ENCODE results near the gene RSPRY1. TPM values are rescaled to one million over a fixed set of nuclear protein-coding genes. Genes with fewer than 3 reads are reported as not detected.

RSPRY1 gene
- total and polyA plus RNA-seq, 2 of the 4 experiments (the other 2 are of a cell fraction): 25.2 to 62.2 TPM

GRCh38 chr16:57264950-57265371, 78.8 kb downstream of the RSPRY1 start:
- Histone ChIP-seq H3K27me3 (ENCODE audit: control insufficient read depth, insufficient read depth, low read length) (peaks cover 7% of the 10 kb centered on the region; the same call in 1 of the 2 replicates), H4K8ac (ENCODE audit: low read depth in 2 of 2, low read length in 2 of 2) (no peak overlapping the region), H4K20me1 (ENCODE audit: insufficient read depth, low read length) (no peaks in the 10 kb centered on the region), H2BK5ac (ENCODE audit: low read depth, low read length, poor library complexity, severe bottlenecking) (no peak overlapping the region), H3K79me1 (ENCODE audit: low read depth in 1 of 2, low read length in 2 of 2) (no peaks in the 10 kb centered on the region), H3K4me1 (ENCODE audit: control insufficient read depth, insufficient read depth, low read length) (peaks cover 6% of the 10 kb centered on the region; the same call in 1 of the 2 replicates), H2BK15ac (ENCODE audit: low read depth, low read length) (no peak overlapping the region), H2BK120ac (ENCODE audit: low read depth, low read length) (no peak overlapping the region), H2BK20ac (ENCODE audit: low read depth, low read length) (no peak overlapping the region), H3K4me2 (ENCODE audit: low read depth, low read length) (no peak overlapping the region), H3K36me3 (ENCODE audit: control insufficient read depth, insufficient read depth, low read length) (no peaks in the 10 kb centered on the region), H3K14ac (replicated peaks; ENCODE audit: low read depth, low read length) (no peak overlapping the region), H2AK9ac (replicated peaks; ENCODE audit: low read depth, low read length, poor library complexity) (no peak overlapping the region), H4K91ac (ENCODE audit: insufficient read depth, low read depth, low read length) (no peak overlapping the region), H3K23ac (ENCODE audit: low read depth, low read length) (no peak overlapping the region), H3K18ac (ENCODE audit: low read depth, low read length) (no peak overlapping the region), H4K5ac (ENCODE audit: low read depth, low read length) (no peak overlapping the region), H2AFZ (replicated peaks; ENCODE audit: low read length, poor library complexity) (no peak overlapping the region), H3K4me3 (ENCODE audit: insufficient read depth, low read depth, low read length) (no peak overlapping the region), H3K4ac (ENCODE audit: low read depth, low read length) (no peak overlapping the region), H3K56ac (ENCODE audit: extremely low read depth, insufficient read depth, low read length) (no peak overlapping the region), H3K9me1 (ENCODE audit: insufficient read depth, low read length) (peaks cover 2% of the 10 kb centered on the region; the same call in 1 of the 2 replicates), H3K9me3 (ENCODE audit: control insufficient read depth, insufficient read depth, low read length) (no peaks in the 10 kb centered on the region), H3K27ac (ENCODE audit: insufficient read depth, low read length) (no peak overlapping the region), H2AK5ac (ENCODE audit: low read depth, low read length) (no peak overlapping the region), H3K9ac (ENCODE audit: low read depth, low read length) (no peak overlapping the region)
- no peak for ATAC-seq (ENCODE audit: low read depth)
- CTCF ChIA-PET: no interaction called here
- no TSS peak for BruUV-seq (replicated peaks)
- intact Hi-C loops (cut with micrococcal nuclease) (no loop called here), in situ Hi-C loops (cut with MboI; ENCODE audit: low sequenced_read_pairs) (no loop called here), dilution Hi-C loops (cut with HindIII; ENCODE audit: low sequenced_read_pairs, unreplicated experiment) (no loop called here)
- no CpG with 5 or more reads among the region's 11 CpGs for WGBS, 2 experiments (ENCODE audit: extremely low coverage in 2 of 2, insufficient read length in 1 of 2)
- TF ChIP-seq NFE2L2 (IDR thresholded peaks at IDR 0.05; ENCODE audit: low read depth, low read length) (no peak), MAZ (IDR thresholded peaks at IDR 0.05; ENCODE audit: borderline replicate concordance, low read depth, low read length) (no peak), RAD21 (IDR thresholded peaks at IDR 0.05; ENCODE audit: low read length) (no peak), RCOR1 (IDR thresholded peaks at IDR 0.05; ENCODE audit: insufficient replicate concordance, low read length) (no peak)
- TF ChIP-seq, protein P1, sequence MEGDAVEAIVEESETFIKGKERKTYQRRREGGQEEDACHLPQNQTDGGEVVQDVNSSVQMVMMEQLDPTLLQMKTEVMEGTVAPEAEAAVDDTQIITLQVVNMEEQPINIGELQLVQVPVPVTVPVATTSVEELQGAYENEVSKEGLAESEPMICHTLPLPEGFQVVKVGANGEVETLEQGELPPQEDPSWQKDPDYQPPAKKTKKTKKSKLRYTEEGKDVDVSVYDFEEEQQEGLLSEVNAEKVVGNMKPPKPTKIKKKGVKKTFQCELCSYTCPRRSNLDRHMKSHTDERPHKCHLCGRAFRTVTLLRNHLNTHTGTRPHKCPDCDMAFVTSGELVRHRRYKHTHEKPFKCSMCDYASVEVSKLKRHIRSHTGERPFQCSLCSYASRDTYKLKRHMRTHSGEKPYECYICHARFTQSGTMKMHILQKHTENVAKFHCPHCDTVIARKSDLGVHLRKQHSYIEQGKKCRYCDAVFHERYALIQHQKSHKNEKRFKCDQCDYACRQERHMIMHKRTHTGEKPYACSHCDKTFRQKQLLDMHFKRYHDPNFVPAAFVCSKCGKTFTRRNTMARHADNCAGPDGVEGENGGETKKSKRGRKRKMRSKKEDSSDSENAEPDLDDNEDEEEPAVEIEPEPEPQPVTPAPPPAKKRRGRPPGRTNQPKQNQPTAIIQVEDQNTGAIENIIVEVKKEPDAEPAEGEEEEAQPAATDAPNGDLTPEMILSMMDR (conservative IDR thresholded peaks at IDR 0.05; ENCODE audit: low read depth, low read length): no peak
- TF ChIP-seq, protein P2, sequence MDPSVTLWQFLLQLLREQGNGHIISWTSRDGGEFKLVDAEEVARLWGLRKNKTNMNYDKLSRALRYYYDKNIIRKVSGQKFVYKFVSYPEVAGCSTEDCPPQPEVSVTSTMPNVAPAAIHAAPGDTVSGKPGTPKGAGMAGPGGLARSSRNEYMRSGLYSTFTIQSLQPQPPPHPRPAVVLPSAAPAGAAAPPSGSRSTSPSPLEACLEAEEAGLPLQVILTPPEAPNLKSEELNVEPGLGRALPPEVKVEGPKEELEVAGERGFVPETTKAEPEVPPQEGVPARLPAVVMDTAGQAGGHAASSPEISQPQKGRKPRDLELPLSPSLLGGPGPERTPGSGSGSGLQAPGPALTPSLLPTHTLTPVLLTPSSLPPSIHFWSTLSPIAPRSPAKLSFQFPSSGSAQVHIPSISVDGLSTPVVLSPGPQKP (IDR thresholded peaks at IDR 0.05; ENCODE audit: borderline replicate concordance, low read depth, low read length): no peak
- POLR2A ChIA-PET (ENCODE audit: unreplicated experiment): no interaction called here
- DNase-seq: no peak
